ENCODE data around the gene MYO1B.

DNA sequence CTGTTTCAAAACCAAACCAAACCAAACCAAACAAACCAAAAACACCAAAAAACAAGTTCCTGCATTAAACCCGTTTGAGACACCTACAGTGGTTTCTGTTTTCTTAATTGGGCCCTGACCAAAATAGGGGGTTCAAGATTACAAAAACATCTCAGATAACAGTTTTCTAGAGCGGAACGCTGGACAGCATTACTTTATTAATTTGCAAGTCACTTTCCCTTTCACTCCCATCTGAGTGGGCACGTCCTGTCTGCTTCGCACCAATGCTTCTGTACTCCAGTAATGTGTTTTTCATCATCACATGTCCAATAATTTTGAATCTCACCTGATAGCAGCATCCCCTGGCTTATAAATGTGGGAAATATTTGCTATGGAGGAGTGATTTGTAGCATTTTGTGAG, 11.7 kb upstream of the MYO1B start:
- TF ChIP-seq, protein P1, sequence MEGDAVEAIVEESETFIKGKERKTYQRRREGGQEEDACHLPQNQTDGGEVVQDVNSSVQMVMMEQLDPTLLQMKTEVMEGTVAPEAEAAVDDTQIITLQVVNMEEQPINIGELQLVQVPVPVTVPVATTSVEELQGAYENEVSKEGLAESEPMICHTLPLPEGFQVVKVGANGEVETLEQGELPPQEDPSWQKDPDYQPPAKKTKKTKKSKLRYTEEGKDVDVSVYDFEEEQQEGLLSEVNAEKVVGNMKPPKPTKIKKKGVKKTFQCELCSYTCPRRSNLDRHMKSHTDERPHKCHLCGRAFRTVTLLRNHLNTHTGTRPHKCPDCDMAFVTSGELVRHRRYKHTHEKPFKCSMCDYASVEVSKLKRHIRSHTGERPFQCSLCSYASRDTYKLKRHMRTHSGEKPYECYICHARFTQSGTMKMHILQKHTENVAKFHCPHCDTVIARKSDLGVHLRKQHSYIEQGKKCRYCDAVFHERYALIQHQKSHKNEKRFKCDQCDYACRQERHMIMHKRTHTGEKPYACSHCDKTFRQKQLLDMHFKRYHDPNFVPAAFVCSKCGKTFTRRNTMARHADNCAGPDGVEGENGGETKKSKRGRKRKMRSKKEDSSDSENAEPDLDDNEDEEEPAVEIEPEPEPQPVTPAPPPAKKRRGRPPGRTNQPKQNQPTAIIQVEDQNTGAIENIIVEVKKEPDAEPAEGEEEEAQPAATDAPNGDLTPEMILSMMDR (IDR thresholded peaks at IDR 0.05) = no peak
- TF ChIP-seq POLR2A (IDR thresholded peaks at IDR 0.05) = no peak

Measured in sigmoid colon (tissue), 3 donors.